NCI-H1436 treated with DMSO at 0.1 percent for 48 hours (cell line): Measurements from ENCODE around the gene SOX3.

Source experiments
- DNase-seq: peaks from one replicate; lab custom pipeline; 2025; lab: John Stamatoyannopoulos, UW

SOX3 gene

DNA sequence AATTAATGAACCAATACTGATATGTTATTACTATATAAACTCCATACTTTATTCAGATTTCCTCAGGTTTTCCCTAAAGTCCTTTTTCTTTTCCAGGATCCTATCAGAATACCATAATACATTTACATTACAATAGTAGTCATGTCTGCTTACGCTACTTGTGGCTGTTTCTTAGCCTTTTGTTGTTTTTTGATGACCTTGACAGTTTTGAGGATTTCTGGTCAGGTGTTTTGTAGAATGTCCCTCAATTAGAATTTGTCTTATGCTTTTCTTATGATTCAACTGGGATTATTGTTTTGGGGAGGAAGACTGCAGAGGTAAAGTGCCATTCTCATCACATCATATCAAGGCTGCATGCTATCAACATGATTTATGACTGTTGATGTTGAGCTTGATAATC lies 9.1 kb downstream of the SOX3 start:
- DNase-seq: no peak

DNA sequence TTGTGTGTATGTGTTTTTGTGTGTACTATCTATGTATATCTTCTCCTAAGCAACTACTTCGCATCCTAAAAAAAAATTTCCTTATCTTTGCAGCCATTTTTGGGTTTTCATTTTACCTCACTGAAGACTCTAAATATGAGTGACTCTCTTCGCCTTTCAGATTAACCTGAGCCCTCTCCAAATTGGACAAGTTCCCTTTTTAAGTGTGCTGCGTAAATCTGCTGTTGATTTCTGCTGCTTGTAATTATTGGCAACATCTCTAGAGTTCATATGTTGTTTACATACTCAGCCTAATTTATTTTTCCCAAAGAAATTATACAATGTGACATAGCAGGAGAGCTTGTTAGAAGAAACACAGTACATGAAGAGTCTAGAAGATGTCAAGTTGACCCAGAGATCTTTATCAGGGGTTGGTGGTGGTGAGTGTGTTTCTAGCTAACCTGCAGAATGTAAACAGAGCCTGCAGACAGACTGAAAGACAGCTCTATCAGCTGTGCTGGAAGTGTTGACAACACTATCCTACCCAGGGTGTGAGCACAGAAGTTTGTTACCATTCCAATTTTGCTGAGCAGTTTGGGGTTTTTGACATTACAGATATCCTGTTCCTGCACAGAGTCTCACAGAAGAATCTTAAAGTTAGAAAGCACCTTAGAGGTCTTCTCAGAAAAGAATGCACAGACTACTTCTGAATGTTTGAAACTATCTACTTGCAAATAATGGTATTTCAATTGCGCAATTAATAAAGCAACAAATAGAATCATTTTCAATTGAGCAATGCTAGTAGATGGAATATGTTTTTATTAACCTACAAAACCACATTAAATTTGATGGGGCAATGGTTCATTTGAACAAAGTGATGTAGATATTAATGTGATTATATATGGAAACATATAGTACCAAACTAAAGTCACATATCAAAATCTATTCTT lies 12.5 kb downstream of the SOX3 start:
- DNase-seq: no peak

GRCh38 chrX:140480765-140481164 lies 24.1 kb downstream of the SOX3 start:
- no peak for DNase-seq

GRCh38 chrX:140477987-140478386 lies 26.9 kb downstream of the SOX3 start:
- DNase-seq: no peak

DNA sequence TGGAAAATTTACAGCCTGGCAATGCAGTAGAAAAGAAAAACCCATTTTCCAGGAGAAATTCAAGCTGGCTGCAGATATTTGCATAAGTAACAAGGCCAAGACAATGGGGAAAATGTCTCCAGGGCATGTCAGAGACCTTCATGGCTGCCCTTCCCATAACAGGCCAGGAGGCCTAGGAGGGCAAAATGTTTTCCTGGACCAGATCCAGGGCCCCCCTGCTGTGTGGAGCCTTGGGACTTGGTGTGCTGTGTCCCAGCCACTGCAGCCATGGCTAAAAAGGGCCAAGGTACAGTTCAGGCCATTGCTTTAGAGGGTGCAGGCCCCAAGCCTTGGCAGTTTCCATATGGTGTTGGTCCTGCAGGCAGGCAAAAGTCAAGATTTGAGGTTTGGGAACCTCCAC lies 29.8 kb downstream of the SOX3 start:
- DNase-seq: no peak

GRCh38 chrX:140467211-140467610 lies 37.7 kb downstream of the SOX3 start:
- no peak for DNase-seq
